ENCODE results near the gene TSLP.

GRCh38 chr5:111111956-111112355 is 40.4 kb downstream of the TSLP start:
- TF ChIP-seq CTCF (conservative IDR thresholded peaks at IDR 0.05; ENCODE audit: low read depth, low read length): no peak
- TF ChIP-seq EZH2 (IDR thresholded peaks at IDR 0.05; ENCODE audit: borderline replicate concordance, low read depth, low read length, poor library complexity, severe bottlenecking): no peak

Data from A673 (cell line).